IPS-NIHi11 (cell line): ENCODE measurements around the gene CAPS.
"Not testable (repeated sequence)": the region's sequence is repeated elsewhere in the genome, so short reads cannot be mapped to it uniquely, and the experiment has no call there.

Experiments used
- DNase-seq: peaks from one replicate; pipeline ENCODE4 v3.0.0; 2012; ENCODE audit warnings: mixed read lengths, low spot score

CAPS gene

DNA sequence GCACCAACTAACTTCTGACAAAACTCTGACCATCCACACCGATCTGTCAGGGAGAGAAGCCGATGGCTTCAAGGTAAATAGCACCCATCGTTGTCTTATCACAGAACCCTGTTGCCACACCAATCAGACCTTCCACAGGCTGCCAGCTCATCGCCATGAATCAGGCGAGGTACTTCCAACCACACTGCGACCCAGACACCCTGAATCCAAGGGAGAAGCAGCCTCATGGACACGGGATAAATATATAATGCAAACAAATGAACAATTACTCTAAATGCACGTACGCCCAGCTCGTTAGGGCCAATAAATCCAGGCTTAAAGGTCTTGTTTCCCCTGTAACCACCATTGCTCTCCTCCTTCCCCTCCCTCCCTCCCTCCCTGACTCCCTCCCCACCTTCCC, 43.1 kb downstream of the CAPS start:
- DNase-seq, result no peak

DNA sequence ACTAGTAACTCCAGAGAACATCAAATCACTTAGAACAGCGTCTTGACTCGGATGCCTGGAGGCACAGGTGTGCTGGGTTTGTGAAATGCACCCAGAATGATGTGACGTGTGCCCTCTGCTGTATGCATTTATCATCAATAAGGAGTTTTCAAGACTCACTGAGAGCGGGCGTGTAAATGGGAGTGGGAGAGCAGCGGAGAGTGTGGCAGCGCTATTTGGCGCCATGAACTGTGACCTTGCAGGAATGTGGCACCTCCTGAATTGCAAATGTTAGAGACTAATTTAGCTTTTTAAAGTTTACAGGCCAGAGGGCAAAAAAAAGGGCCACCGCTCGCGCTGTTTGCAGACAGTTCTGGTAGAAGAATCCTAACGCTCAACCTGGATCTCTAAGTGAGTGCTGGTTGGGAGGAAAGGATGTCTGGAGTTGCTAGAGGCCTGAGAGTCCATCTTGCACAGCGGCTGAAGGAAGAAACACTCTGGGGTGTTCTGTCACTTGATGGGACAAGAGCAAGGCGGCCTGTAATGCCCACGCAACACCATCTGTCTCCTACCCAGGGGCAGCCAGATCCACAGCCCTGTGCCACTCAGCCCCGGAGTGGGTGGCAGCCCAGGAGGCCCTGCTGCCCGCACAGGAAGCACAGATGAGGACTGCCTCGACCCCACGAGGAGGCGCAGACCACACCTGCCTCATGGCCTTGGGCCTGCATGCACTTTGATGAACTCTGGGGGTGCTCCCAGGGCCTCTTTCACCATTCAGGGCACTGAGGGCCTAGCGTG, 44.2 kb downstream of the CAPS start:
- DNase-seq, result no peak

DNA sequence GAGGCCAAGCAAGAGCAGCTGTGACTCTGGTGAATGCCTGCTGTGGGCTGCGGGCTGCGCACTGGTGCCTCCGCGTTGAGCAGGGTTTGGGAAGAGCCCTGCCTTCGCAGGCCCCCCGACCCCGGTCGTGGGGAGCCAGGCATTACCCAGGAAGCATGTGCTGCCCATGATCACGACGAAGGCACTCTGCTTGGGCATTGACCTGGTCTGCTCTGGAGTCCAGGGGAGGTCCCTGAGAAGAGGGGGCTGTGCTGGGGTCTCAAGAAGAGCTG, 44.7 kb downstream of the CAPS start:
- no peak for DNase-seq

DNA sequence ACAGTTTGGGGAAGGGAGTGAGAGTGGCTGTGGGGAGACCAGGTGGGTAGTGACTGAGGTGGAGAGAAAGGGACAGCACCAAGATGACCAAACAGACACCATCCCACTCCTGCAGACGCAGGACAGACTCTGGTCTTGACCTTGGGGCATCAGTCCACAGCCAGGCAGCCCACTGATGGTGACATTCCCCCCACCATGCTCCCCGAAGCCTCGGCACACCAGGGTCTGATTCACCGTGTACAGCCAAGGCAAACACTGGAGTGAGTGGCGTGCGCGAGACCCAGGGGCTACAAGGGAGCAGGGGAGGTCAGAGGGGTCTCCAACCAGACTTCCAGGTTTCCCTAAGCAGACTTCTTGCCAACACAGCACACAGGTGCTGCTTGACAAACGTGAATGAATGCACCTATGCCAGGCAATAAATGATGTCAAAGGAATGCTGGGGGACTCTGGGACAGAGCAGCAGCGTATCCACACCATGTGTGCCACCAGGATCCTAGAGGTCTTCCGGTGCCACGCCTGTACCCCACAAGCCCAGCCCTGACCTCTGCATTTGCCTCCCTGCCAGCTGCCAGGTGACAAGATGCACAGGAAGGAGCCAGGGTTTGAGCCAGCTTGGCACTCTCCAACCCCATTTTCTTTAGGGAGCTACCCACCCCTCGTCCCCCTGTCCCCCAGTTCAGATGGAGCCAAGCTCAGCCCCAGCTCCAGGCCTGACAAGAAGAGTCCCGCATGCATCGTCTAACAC, 45.4 kb downstream of the CAPS start:
- no peak for DNase-seq

DNA sequence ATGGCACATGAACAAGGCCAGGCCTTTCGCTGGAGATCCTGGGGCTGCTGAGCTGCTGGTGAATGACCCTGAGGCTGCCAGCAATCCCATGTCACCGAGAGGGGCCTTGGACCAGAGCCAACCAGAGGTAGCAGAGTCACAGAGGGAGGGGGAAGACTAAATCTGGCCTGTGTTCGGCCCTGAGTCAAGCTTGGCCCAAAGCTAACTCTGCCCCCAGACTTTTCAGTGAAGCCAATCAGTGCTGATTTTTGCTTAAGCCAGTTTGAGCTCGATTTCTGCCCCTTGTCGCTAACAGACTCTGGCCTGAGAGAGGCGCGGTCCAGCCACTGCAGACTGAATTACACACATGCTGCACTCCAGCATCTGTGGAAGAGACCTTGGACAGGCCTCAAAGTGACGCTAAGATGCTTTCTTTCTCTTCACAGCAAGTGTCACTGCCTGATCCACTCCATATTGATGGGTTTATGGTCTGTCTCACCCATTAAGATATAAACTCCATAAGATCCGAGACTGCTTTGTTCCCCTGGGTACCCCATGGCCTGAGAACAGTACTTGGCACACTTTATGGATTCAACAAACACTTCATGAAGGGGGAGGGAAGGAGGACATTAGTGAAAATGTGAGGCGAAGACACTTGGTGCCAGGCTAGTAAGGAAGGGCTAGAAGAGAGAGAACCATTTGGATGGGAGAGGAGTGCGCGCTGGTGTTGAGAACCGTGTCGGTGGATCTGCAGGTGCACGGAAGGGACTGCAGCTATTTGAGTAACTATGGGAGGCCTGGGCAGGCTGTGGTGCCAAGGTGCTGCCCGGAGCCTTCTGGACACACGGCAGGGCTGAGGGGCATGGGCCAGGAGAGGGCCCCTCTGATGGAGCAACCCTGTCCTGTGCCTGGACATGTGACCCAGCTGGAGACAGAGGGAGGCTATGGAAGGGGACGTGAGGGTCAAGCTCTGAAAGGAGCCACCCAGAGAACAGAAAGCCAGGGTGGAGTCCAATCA, 46.2 kb downstream of the CAPS start:
- DNase-seq, result no peak

DNA sequence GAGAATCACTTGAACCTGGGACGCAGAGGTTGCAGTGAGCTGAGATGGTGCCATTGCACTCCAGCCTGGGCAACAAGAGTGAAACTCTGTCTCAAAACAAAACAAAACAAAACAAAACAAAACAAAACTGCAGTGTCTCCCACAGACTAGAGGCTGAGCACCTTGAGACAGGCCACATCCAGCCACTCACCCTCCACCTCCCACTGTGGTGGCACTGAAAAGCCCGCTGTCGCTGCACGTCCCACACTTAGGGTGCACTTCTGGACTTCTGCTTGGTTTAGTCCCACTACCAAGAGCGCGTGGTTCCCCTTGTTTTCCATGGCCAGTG, 47.6 kb downstream of the CAPS start:
- DNase-seq, result not testable (repeated sequence)

DNA sequence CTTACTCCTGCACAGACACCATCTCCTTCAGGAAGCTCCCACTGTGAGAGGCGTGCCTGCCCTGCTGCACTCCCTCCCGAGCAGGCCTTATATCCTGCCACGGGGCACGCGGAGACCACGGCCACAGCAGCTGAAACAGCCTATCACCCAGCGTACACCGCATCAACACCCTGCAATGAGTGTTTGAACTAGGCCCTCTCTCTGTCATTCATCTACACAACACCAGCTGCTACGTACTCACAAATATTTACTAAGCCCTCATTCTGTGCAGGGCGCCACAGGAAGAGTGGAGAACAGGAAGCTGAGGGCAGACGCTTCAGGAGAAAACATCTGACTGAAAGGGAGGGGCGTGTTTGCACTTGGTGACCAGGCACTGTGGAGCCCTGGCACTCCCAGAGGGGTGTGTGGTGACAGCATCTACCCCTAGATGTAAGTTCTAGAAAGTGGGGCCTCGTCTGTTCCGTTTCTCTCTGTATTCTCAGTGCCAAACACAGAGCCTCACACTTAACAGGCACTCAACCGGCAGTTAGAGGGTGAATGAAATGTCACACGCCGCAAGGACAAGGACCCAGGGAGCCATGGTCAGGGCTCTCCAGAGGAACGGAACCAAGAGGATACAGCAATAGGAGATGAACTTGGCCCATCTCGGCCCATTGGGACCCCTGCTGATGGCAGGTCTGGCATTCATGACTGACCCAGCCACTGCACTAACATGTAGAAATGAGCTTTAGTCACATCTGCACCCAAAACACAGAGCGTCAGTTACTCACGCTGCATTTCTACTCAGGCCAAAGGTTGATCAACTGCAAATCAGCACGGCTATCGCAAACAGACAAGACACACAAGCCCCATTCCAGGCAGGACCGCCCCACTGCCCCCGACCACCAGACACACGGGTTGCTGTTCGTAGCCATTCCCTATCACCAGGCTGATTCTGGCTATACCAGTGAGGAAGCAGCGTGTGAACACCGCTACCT, 48.2 kb downstream of the CAPS start:
- no peak for DNase-seq

DNA sequence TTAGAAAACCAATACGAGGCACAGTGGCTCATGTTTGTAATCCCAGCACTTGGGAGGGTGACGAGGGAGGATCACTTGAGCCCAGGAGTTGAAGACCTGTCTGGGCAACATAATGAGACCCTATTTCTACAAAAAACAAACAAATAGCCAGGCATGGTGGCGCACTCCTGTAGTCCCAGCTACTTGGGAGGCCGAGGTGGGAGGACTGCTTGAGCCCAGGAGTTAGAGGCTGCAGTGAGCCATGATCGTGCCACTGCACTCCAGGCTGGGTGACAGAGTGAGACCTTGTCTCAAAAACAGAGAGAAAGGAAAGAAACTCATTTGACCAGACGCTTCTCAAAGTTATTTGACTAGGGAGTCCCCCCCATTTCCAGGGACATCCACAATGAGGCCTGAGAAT, 49.2 kb downstream of the CAPS start:
- not testable (repeated sequence) for DNase-seq

DNA sequence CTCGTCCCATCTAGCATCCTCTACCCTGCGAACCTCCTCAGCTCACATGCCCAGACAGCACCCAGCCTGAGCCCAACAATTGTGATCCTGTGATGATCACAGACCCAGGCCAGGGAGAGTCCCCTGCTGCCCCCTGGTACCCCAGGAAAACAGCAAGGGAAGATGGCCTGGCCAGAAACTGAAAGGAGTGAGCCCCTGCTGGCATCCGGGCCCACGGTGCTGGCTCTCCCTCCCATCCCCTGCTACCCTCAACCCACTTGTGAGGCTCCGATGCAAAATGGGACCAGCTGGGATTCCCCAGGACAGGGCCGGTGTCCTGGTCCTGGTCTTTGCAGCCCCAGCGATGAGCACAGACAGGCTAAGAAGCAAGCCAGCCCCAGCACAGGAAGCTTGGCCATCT, 49.8 kb downstream of the CAPS start:
- no peak for DNase-seq

DNA sequence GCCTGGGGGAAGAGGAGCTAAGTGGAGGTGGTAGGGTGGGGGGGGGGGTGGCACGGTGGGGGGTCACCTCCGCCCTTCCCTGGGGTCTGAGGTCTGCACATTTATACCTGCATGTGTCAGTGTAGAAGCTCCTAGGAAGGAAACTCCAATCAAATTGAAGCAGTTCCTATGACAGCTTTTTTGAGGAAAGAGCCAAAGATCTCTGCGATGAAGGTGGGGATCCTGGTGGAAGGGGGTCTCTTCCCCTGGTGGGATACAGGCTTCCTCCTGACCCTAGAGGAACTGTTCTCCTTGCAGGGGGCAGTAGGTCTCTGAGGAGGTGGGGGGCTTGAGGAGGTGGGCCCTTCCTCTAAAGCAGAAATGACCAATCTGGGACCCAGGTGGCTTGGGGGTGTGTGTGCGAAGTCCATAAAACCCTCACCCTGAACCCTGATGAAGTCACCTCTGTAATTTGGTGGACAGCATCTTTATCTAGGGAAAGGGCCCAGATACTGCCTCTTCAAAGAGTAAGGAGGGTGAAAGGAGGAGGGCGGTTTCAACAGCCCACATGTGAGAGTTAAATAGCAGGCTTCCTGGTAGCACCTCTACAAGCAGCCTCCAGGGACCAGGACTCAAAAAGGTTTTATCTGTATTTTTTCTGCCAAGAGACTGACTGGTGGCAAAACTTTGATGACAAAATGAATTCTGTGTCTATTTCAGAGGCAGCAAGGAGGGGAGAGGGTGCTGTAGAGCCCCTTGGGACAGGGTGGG, 50.9 kb downstream of the CAPS start:
- no peak for DNase-seq
